D721Med (cell line): ENCODE measurements around the gene TCP11L2.

Experiments used
- DNase-seq: peaks from one replicate; pipeline ENCODE4 v3.0.0; 2011; ENCODE audit warnings: low spot score; ENCODE audit not compliant: insufficient read length
- FAIRE-seq: peaks from 2 replicates; lab custom pipeline; 2011; peaks lifted over from hg19 to GRCh38; lab: Jason Lieb, UNC
- CTCF ChIP-seq: IDR thresholded peaks from 2 replicates; pipeline ENCODE4 v1.5.1; 2012; ENCODE audit warnings: mild to moderate bottlenecking, control low read depth; ENCODE audit not compliant: insufficient read depth; ENCODE audit errors: missing control alignments

TCP11L2 gene

GRCh38 chr12:106315523-106315922 is 13.0 kb downstream of the TCP11L2 start:
- FAIRE-seq: no peak
- DNase-seq: no peak
- TF ChIP-seq CTCF: no peak

- no peak for DNase-seq
- no peak for TF ChIP-seq CTCF
- no peak for FAIRE-seq
These were observed 15.0 kb downstream of the TCP11L2 start for GRCh38 chr12:106317406-106318082.

- FAIRE-seq: no peak
- DNase-seq: no peak
- no peak for TF ChIP-seq CTCF
These were observed 18.8 kb downstream of the TCP11L2 start for GRCh38 chr12:106321139-106321850.

- no peak for TF ChIP-seq CTCF
- DNase-seq (no peak), FAIRE-seq (no peak)
These were observed 21.0 kb downstream of the TCP11L2 start for GRCh38 chr12:106323537-106323936.

- TF ChIP-seq CTCF: no peak
- FAIRE-seq: no peak
- no peak for DNase-seq
These were observed 24.9 kb downstream of the TCP11L2 start for GRCh38 chr12:106327309-106327869.

GRCh38 chr12:106328735-106329134 is 26.2 kb downstream of the TCP11L2 start:
- DNase-seq (no peak), FAIRE-seq (no peak)
- TF ChIP-seq CTCF: no peak
